Neural crest cell (in vitro differentiated cells): Measurements from ENCODE around the gene SLX9. TPM values are rescaled to one million over a fixed set of nuclear protein-coding genes. Genes with fewer than 3 reads are reported as not detected.

Experiments
- DNase-seq: peaks from one replicate; pipeline ENCODE4 v3.0.0; 2021; ENCODE audit warnings: low read depth, mixed read lengths, low spot score
- H3K27ac Mint-ChIP-seq: one replicate; pipeline ENCODE4 v1.8.0; 2021; ENCODE audit warnings: mild to moderate bottlenecking, mixed read lengths; ENCODE audit not compliant: unreplicated experiment
- H3K27me3 Mint-ChIP-seq: 2 replicates; pipeline ENCODE4 v1.8.0; 2021; ENCODE audit warnings: low read depth, mild to moderate bottlenecking, mixed read lengths
- H3K36me3 Mint-ChIP-seq: 2 replicates; pipeline ENCODE4 v1.8.0; 2021; ENCODE audit warnings: low read depth, mild to moderate bottlenecking, mixed read lengths
- H3K4me1 Mint-ChIP-seq: 2 replicates; pipeline ENCODE4 v1.8.0; 2021; ENCODE audit warnings: mixed read lengths
- H3K4me3 Mint-ChIP-seq: one replicate; pipeline ENCODE4 v1.8.0; 2021; ENCODE audit warnings: mild to moderate bottlenecking, mixed read lengths
- H3K9me3 Mint-ChIP-seq: 2 replicates; pipeline ENCODE4 v1.8.0; 2021; ENCODE audit warnings: mixed read lengths
- total RNA-seq: library from RNA; stranded (reverse); gene quantifications from 2 replicates; pipeline ENCODE4 v1.2.1, GENCODE V29; 2021
- TF ChIP-seq, protein P1 (sequence below): fragments of 200-600 bp; sonication (generic); conservative IDR thresholded peaks from 2 replicates; pipeline ENCODE4 v1.5.0; 2021; ENCODE audit warnings: antibody characterized with exemption, mild to moderate bottlenecking

The SLX9 gene
- total RNA-seq, 1 donor from 2014 or later = 42.3 TPM

DNA sequence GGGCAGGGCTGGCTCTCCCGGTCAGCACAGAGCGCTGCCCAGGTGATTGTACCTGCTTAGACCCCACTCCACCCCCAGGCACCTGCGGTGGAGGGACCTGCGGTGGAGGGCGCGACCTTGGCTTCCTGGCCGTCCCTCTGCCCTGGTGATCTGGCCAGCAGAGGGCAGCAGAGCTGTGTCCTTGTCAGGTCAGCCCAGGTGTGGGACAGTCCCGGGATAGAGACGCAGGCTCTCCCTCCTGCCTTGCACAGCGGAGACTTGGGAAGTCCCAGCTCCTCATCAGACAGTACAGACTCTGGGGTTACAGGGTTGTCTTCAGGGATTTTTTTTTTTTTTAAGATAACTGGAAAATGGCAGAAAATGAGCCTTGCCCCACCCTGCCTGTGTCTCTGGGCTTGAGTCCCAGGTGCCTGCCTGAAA, 10.0 kb downstream of the SLX9 start:
- Mint-ChIP-seq H3K4me1 (no peaks in the 10 kb centered on the region), H3K4me3 (no peak overlapping the region), H3K9me3 (no peaks in the 10 kb centered on the region), H3K36me3 (no peaks in the 10 kb centered on the region), H3K27ac (no peak overlapping the region), H3K27me3 (no peaks in the 10 kb centered on the region)
- peak; percentile 84 for DNase-seq
- TF ChIP-seq, protein P1, sequence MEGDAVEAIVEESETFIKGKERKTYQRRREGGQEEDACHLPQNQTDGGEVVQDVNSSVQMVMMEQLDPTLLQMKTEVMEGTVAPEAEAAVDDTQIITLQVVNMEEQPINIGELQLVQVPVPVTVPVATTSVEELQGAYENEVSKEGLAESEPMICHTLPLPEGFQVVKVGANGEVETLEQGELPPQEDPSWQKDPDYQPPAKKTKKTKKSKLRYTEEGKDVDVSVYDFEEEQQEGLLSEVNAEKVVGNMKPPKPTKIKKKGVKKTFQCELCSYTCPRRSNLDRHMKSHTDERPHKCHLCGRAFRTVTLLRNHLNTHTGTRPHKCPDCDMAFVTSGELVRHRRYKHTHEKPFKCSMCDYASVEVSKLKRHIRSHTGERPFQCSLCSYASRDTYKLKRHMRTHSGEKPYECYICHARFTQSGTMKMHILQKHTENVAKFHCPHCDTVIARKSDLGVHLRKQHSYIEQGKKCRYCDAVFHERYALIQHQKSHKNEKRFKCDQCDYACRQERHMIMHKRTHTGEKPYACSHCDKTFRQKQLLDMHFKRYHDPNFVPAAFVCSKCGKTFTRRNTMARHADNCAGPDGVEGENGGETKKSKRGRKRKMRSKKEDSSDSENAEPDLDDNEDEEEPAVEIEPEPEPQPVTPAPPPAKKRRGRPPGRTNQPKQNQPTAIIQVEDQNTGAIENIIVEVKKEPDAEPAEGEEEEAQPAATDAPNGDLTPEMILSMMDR = peak; percentile 94

DNA sequence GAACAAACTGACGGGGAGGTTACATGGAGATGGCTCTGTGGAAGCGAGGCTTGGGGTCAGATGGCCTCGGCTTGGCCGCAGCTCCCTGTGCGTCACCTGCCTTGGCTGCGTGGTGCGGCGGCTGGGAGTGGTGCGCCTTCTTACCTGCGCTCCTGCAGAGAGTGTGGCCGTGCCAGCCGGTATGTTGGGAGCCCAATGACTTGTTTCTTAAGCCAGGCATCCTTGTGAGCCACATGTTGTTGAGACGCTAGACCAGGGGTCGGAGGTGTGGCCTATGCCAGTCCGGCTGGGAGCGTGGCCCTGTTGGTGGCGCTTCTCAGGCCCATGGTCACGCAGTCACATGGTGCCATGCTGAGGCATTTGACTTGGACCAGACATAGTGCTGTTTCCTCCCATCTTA, 10.5 kb downstream of the SLX9 start:
- no peak overlapping the region for H3K4me3 Mint-ChIP-seq
- peaks cover 2% of the 10 kb centered on the region for H3K4me1 Mint-ChIP-seq
- H3K27ac Mint-ChIP-seq = no peak overlapping the region
- H3K9me3 Mint-ChIP-seq = no peaks in the 10 kb centered on the region
- H3K27me3 Mint-ChIP-seq = no peaks in the 10 kb centered on the region
- H3K36me3 Mint-ChIP-seq = no peaks in the 10 kb centered on the region
- TF ChIP-seq, protein P1 = no peak
- DNase-seq = no peak

DNA sequence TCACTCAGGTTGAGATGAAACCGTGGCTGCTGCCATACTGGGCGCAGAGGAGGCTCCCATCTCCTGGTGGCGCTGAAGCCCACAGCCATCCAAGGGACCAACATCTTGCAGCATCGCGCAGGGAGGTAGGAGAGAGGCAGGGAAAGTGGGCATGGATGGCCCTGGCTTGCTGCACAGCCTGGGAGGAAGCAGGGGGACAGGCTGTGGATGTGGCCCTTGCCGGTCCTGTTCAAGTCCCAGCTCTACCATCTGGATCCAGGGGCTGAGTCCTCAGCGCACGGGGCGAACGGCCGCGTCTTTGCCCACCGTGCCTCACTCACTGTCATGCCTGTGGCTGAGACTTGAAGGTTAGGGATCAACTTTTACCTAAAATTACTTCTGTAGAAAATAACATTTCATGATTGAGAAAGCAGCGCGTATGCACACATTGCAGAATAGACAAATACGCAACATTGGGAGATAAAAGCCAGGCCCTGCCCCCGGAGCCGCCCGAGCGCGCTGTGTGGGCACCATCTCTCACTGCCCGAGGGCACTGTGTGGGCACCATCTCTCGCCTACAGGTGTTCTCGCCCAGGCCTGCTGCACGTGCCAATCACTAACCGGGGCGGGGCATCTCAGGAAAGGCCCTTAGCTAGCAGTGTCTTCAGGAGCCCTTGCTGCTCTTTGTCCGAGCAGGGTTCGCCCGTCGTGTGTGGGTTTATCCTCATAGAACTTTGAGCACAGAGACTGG, 11.5 kb downstream of the SLX9 start:
- Mint-ChIP-seq H3K36me3 (no peaks in the 10 kb centered on the region), H3K27ac (no peak overlapping the region), H3K4me3 (no peak overlapping the region), H3K9me3 (no peaks in the 10 kb centered on the region), H3K4me1 (peaks cover 6% of the 10 kb centered on the region), H3K27me3 (no peaks in the 10 kb centered on the region)
- DNase-seq = no peak
- TF ChIP-seq, protein P1 = no peak

DNA sequence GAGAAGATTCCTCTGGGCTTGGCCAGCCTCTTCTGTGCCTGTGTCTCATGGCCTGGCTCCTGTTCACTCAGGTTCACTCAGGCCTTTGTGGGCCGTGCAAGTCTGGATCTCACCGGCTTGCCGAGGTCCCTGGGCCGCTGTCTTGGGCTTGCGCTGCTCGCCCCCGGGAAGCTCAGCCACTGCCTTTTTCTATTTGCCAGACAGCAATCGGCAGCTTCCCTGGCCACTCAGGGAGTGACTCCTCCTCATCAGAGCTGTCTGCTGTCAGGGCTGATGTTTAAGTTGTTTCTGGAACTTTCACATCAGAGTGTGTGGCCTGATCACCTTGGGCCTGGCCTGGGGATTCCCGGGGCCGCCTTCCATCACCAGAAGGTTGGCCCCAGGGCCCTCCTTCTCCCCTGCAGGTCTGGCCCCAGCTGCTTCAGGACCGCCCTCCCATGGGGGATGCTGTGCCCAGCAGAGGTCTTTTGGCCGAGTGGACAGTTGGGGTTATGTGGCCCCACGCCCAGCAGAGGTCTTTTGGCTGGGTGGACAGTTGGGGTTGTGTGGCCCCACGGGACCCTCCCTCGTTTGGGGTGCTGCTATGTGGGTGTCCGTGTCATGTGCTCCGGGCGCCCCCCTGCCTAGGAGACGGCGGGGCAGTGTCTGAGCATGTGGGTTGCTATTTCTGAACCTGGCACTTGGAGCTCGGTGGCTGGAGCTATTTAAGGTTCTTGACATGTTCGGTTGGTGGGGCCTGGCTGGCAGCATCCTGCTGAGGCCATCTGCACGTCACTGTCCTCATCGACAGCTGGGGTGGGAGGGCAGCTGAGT, 12.5 kb downstream of the SLX9 start:
- no peak for DNase-seq
- Mint-ChIP-seq H3K36me3 (no peaks in the 10 kb centered on the region), H3K4me1 (peaks cover 8% of the 10 kb centered on the region), H3K4me3 (no peak overlapping the region), H3K27ac (no peak overlapping the region), H3K9me3 (no peaks in the 10 kb centered on the region), H3K27me3 (no peaks in the 10 kb centered on the region)
- TF ChIP-seq, protein P1 = no peak

DNA sequence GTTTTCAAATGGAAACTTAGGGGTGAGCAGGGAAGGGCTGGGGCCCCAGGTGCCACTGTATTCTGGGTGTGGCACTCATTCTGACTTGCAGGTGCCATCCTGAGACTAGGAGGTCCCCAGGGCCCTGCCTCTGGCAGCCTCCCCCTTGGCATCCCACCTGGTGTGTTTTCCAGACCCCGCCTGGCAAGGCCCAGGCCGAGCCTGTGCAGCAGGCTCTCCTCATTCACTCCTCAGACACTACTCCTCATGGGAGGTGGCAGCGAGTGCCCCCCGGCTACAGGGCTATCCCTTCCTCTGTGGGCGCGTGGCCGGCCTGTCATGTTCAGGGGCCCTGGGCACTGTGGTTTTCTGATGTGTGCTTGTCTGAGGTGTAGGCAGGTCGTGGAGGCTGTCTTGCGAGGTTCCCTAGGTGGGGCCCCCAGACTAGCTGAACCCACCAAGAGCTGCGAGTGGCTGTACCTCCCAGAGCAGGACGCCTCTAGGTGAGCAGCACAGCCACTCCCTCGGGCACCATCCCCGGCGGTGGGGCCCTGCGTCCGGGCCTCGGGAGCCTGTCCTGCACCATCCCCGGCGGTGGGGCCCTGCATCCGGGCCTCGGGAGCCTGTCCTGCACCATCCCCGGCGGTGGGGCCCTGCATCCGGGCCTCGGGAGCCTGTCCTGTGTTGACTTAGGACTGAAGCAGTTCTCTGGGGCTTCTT, 13.2 kb downstream of the SLX9 start:
- Mint-ChIP-seq H3K27me3 (no peaks in the 10 kb centered on the region), H3K4me3 (no peak overlapping the region), H3K4me1 (peaks cover 16% of the 10 kb centered on the region), H3K9me3 (no peaks in the 10 kb centered on the region), H3K36me3 (no peaks in the 10 kb centered on the region), H3K27ac (no peak overlapping the region)
- no peak for DNase-seq
- TF ChIP-seq, protein P1 = no peak
